Measurements from ENCODE around the gene KIF26B.

DNA sequence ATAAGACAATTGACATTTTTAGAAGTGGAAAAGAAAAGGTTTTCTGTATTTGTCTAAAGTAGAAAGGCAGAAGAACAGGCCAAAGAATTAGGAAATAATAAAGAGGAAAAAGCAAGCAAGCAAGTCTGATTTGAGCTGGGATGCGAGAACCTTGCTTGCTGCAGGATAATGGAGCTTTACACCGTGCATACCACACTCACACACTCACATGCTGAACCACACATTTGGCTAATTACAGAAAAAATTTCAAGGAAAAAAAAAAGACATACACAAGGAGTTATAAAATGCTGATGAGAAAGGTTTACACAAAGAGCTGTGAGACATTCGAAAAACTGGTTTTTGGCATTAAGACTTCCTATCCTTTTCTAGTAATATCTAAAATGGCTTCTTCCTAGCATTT lies 593.9 kb downstream of the KIF26B start:
- TF ChIP-seq, protein P1, sequence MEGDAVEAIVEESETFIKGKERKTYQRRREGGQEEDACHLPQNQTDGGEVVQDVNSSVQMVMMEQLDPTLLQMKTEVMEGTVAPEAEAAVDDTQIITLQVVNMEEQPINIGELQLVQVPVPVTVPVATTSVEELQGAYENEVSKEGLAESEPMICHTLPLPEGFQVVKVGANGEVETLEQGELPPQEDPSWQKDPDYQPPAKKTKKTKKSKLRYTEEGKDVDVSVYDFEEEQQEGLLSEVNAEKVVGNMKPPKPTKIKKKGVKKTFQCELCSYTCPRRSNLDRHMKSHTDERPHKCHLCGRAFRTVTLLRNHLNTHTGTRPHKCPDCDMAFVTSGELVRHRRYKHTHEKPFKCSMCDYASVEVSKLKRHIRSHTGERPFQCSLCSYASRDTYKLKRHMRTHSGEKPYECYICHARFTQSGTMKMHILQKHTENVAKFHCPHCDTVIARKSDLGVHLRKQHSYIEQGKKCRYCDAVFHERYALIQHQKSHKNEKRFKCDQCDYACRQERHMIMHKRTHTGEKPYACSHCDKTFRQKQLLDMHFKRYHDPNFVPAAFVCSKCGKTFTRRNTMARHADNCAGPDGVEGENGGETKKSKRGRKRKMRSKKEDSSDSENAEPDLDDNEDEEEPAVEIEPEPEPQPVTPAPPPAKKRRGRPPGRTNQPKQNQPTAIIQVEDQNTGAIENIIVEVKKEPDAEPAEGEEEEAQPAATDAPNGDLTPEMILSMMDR (IDR thresholded peaks at IDR 0.05; ENCODE audit: low read depth, low read length): no peak
- TF ChIP-seq EZH2phosphoT487 (IDR thresholded peaks at IDR 0.05; ENCODE audit: low read depth): no peak

Data from OCI-LY3 (cell line).